T-cell (primary cell): ENCODE measurements around the gene MON1B. TPM values are rescaled to one million over a fixed set of nuclear protein-coding genes. Genes with fewer than 3 reads are reported as not detected.
"Not testable (repeated sequence)": the region's sequence is repeated elsewhere in the genome, so short reads cannot be mapped to it uniquely, and the experiment has no call there.

Experiments
- ATAC-seq, 4 experiments: fragments of 200-7000 bp in 3 of 4; fragments of 150-1000 bp in 1 of 4; cut with Tn5 transposase; replicated peaks in 1 of 4; 1 replicate in 3 of 4; 2 replicates in 1 of 4; pipeline ENCODE4 v1.10.0; 2021; ENCODE audit warnings: moderate library complexity in 3 of 4, mild to moderate bottlenecking in 2 of 4, moderate number of reproducible peaks in 1 of 4
- CTCF ChIA-PET, 2 donors: fragments of 300-600 bp; sonication (Branson Sonifier 250); formaldehyde crosslinking; loops; one replicate each; lab custom pipeline; 2022; ENCODE audit warnings: antibody characterized with exemption in 2 of 2; lab: Charles Lee
- POLR2A ChIA-PET, 2 donors: fragments of 300-600 bp; sonication (Branson Sonifier 250); formaldehyde crosslinking; loops; one replicate each; lab custom pipeline; 2022; ENCODE audit warnings: antibody characterized with exemption in 2 of 2; lab: Charles Lee
- DNase-seq, 35 experiments: peaks; one replicate each; pipeline versions ENCODE4 v3.0.0 to v3.0.0-alpha.2; 2013 to 2023
- H3K27ac ChIP-seq: one replicate; pipeline ENCODE4 v1.5.1; 2013; ENCODE audit warnings: low read length
- H3K27me3 ChIP-seq, 2 experiments: replicated peaks in 1 of 2; 1 replicate in 1 of 2; 2 replicates in 1 of 2; pipeline versions ENCODE4 v1.6.1 to v1.7.0; 2013; ENCODE audit warnings: low read length in 1 of 2, mixed read lengths in 1 of 2; ENCODE audit not compliant: control insufficient read depth in 2 of 2, insufficient read depth in 2 of 2; ENCODE audit errors: extremely low read depth in 1 of 2
- H3K36me3 ChIP-seq, 2 donors: 1 replicate in 1 of 2; 2 replicates in 1 of 2; pipeline versions ENCODE4 v1.6.1 to v1.7.0; 2013; ENCODE audit warnings: low read length in 1 of 2; ENCODE audit not compliant: control insufficient read depth in 2 of 2, insufficient read depth in 1 of 2; ENCODE audit errors: extremely low read depth in 1 of 2
- H3K4me1 ChIP-seq, 2 experiments: 1 replicate in 1 of 2; 2 replicates in 1 of 2; pipeline versions ENCODE4 v1.6.1 to v1.7.0; 2013; ENCODE audit warnings: low read length in 2 of 2, mixed read lengths in 1 of 2; ENCODE audit not compliant: insufficient read depth in 2 of 2, control insufficient read depth in 1 of 2; ENCODE audit errors: extremely low read depth in 1 of 2
- H3K4me3 ChIP-seq, 2 donors: 1 replicate in 1 of 2; 2 replicates in 1 of 2; pipeline versions ENCODE4 v1.5.1 to v1.7.0; 2013; ENCODE audit warnings: mild to moderate bottlenecking in 2 of 2, low read length in 1 of 2, moderate library complexity in 1 of 2; ENCODE audit not compliant: control insufficient read depth in 1 of 2; ENCODE audit errors: extremely low read depth in 1 of 2
- H3K9me3 ChIP-seq: 2 replicates; pipeline ENCODE4 v1.7.0; 2013
- H3K27ac Mint-ChIP-seq, 2 donors: one replicate each; pipeline ENCODE4 v1.8.0; 2020 to 2021; ENCODE audit warnings: mild to moderate bottlenecking in 2 of 2, mixed read lengths in 2 of 2
- H3K27me3 Mint-ChIP-seq, 2 donors: one replicate each; pipeline ENCODE4 v1.8.0; 2021 to 2022; ENCODE audit warnings: mixed read lengths in 2 of 2
- H3K36me3 Mint-ChIP-seq: one replicate; pipeline ENCODE4 v1.8.0; 2021; ENCODE audit warnings: mixed read lengths
- H3K4me1 Mint-ChIP-seq, 3 donors: one replicate each; pipeline ENCODE4 v1.8.0; 2020 to 2022; ENCODE audit warnings: mixed read lengths in 3 of 3, mild to moderate bottlenecking in 1 of 3
- H3K4me3 Mint-ChIP-seq, 3 donors: one replicate each; pipeline ENCODE4 v1.8.0; 2020 to 2022; ENCODE audit warnings: mild to moderate bottlenecking in 3 of 3, mixed read lengths in 3 of 3, moderate library complexity in 3 of 3
- H3K9me3 Mint-ChIP-seq, 3 donors: one replicate each; pipeline ENCODE4 v1.8.0; 2020 to 2022; ENCODE audit warnings: mixed read lengths in 3 of 3
- WGBS: methylation state at CpG from one replicate; pipeline ENCODE4 v1.1.5; 2013; ENCODE audit warnings: missing lambda C conversion rate; ENCODE audit not compliant: insufficient coverage; 5-methylcytosine and 5-hydroxymethylcytosine counted together
- total RNA-seq, 35 experiments: library from RNA in 6 of 35; stranded (reverse) in 6 of 35; fragments of 120-200 nt in 1 of 35; gene quantifications; one replicate each; pipeline versions ENCODE4 v1.2.1 to v1.2.4 and lab custom pipeline; 2013 to 2026

Gene MON1B
- total RNA-seq, 5 donors from 2014 or later (not counting 1 experiment from before 2014, with no cell fraction given) = 60.8 to 91.8 (median 81.9) TPM

- 38% methylated on average over 2 of the region's 3 CpGs for WGBS
- CTCF ChIA-PET = interaction anchor here (0.6 to 1.7 kb wide), 5 partner anchors 8 to 353 kb away, joined by 3 to 6 read pairs (median 4); no protein-coding TSS in a partner anchor
- Histone ChIP-seq H3K27me3 (peaks cover 0 to 17% of the 10 kb centered on the region in 2 experiments), H3K36me3 (no peaks in the 10 kb centered on the region), H3K4me1 (peaks cover 0 to 4% of the 10 kb centered on the region in 2 experiments), H3K9me3 (no peaks in the 10 kb centered on the region), H3K27ac (no peak overlapping the region), H3K4me3 (no peak overlapping the region)
- H3K27ac Mint-ChIP-seq = no peak overlapping the region
- ATAC-seq (no peak), DNase-seq (no peak)
- H3K4me1 Mint-ChIP-seq = peaks cover under 1 to 2% (median under 1%) of the 10 kb centered on the region in 3 donors
- no peaks in the 10 kb centered on the region for H3K9me3 Mint-ChIP-seq
- peaks cover 13 to 31% of the 10 kb centered on the region in 2 donors for H3K27me3 Mint-ChIP-seq
- POLR2A ChIA-PET = no interaction called here
- no peak overlapping the region for H3K4me3 Mint-ChIP-seq
- no peaks in the 10 kb centered on the region for H3K36me3 Mint-ChIP-seq
Observed at GRCh38 chr16:77231047-77231446, 40.1 kb downstream of the MON1B start.

- 92% methylated on average over 4 of the region's 9 CpGs for WGBS
- Mint-ChIP-seq H3K27me3 (peaks cover 18 to 32% of the 10 kb centered on the region in 2 donors), H3K4me1 (peaks cover 4 to 6% (median 4%) of the 10 kb centered on the region in 3 donors), H3K36me3 (no peaks in the 10 kb centered on the region), H3K27ac (no peak overlapping the region), H3K4me3 (no peak overlapping the region), H3K9me3 (no peaks in the 10 kb centered on the region)
- no peak for DNase-seq
- CTCF ChIA-PET = interaction anchor here (1.3 to 5.1 kb wide), 2 partner anchors 350 kb away, joined by 4 to 46 read pairs; no protein-coding TSS in a partner anchor
- POLR2A ChIA-PET = no interaction called here
- Histone ChIP-seq H3K9me3 (no peaks in the 10 kb centered on the region), H3K27ac (no peak overlapping the region), H3K4me3 (no peak overlapping the region), H3K27me3 (peaks cover 0 to 20% of the 10 kb centered on the region in 2 experiments), H3K4me1 (peaks cover 2 to 7% of the 10 kb centered on the region in 2 experiments), H3K36me3 (no peaks in the 10 kb centered on the region)
- no peak for ATAC-seq
Observed at GRCh38 chr16:77233799-77234519, 43.0 kb downstream of the MON1B start.

GRCh38 chr16:77234611-77235010 is 43.6 kb downstream of the MON1B start:
- H3K9me3 Mint-ChIP-seq = no peaks in the 10 kb centered on the region
- Histone ChIP-seq H3K4me1 (peaks cover 2 to 7% of the 10 kb centered on the region in 2 experiments), H3K9me3 (no peaks in the 10 kb centered on the region), H3K27ac (no peak overlapping the region), H3K27me3 (peaks cover 0 to 20% of the 10 kb centered on the region in 2 experiments), H3K4me3 (no peak overlapping the region), H3K36me3 (no peaks in the 10 kb centered on the region)
- WGBS = 20% methylated on average over 5 of the region's 11 CpGs
- ATAC-seq (no peak), DNase-seq (no peak)
- H3K27me3 Mint-ChIP-seq = peaks cover 18 to 32% of the 10 kb centered on the region in 2 donors
- no peaks in the 10 kb centered on the region for H3K36me3 Mint-ChIP-seq
- ChIA-PET CTCF (interaction anchor here (0.6 to 5.1 kb wide), 4 partner anchors 56 to 349 kb away, joined by 3 to 46 read pairs (median 4); no protein-coding TSS in a partner anchor), POLR2A (no interaction called here)
- no peak overlapping the region for H3K4me3 Mint-ChIP-seq
- H3K4me1 Mint-ChIP-seq = peaks cover 4 to 6% (median 4%) of the 10 kb centered on the region in 3 donors
- no peak overlapping the region for H3K27ac Mint-ChIP-seq

GRCh38 chr16:77236063-77236511 is 45.1 kb downstream of the MON1B start:
- no peaks in the 10 kb centered on the region for H3K9me3 ChIP-seq
- H3K36me3 ChIP-seq = no peaks in the 10 kb centered on the region
- DNase-seq (peak; percentile 70 to 93 (median 83)), ATAC-seq (peak; percentile 97 to 100 (median 98))
- no peak overlapping the region for H3K27ac ChIP-seq
- ChIA-PET CTCF (interaction anchor here (0.7 to 5.1 kb wide), 4 partner anchors 42 to 348 kb away, joined by 3 to 46 read pairs (median 12); no protein-coding TSS in a partner anchor), POLR2A (no interaction called here)
- Mint-ChIP-seq H3K36me3 (no peaks in the 10 kb centered on the region), H3K4me3 (peak overlapping the region; percentile 50 to 61 (median 54)), H3K9me3 (no peaks in the 10 kb centered on the region), H3K27ac (no peak overlapping the region), H3K27me3 (peaks cover 14 to 24% of the 10 kb centered on the region in 2 donors), H3K4me1 (peaks cover 4 to 6% (median 4%) of the 10 kb centered on the region in 3 donors)
- H3K4me1 ChIP-seq = peaks cover 2 to 7% of the 10 kb centered on the region in 2 experiments
- 1% methylated on average over 20 of the region's 21 CpGs for WGBS
- H3K4me3 ChIP-seq = peak overlapping the region; percentile 11 to 44
- peaks cover 0 to 20% of the 10 kb centered on the region in 2 experiments for H3K27me3 ChIP-seq

- H3K36me3 ChIP-seq = no peaks in the 10 kb centered on the region
- no peak overlapping the region for H3K4me3 ChIP-seq
- peaks cover 2 to 7% of the 10 kb centered on the region in 2 experiments for H3K4me1 ChIP-seq
- Mint-ChIP-seq H3K27me3 (peaks cover 14 to 19% of the 10 kb centered on the region in 2 donors), H3K36me3 (no peaks in the 10 kb centered on the region), H3K4me3 (no peak overlapping the region), H3K4me1 (peaks cover 4 to 6% (median 4%) of the 10 kb centered on the region in 3 donors), H3K27ac (no peak overlapping the region), H3K9me3 (no peaks in the 10 kb centered on the region)
- no peak overlapping the region for H3K27ac ChIP-seq
- H3K27me3 ChIP-seq = peaks cover 0 to 17% of the 10 kb centered on the region in 2 experiments
- 82% methylated on average over 3 of the region's 5 CpGs for WGBS
- no peaks in the 10 kb centered on the region for H3K9me3 ChIP-seq
- ChIA-PET POLR2A (no interaction called here), CTCF (interaction anchor here in 1 of 2 donors (1.1 kb wide), 1 partner anchor 345 kb away, joined by 3 read pairs; no protein-coding TSS in a partner anchor)
- no peak for DNase-seq
- ATAC-seq = no peak
Observed at GRCh38 chr16:77238593-77238992, 47.6 kb downstream of the MON1B start.

- DNase-seq, H3K27ac Mint-ChIP-seq, CTCF ChIA-PET, ATAC-seq, H3K36me3 Mint-ChIP-seq, H3K27me3 Mint-ChIP-seq, H3K4me1 ChIP-seq, H3K36me3 ChIP-seq, POLR2A ChIA-PET, H3K9me3 ChIP-seq, H3K27ac ChIP-seq, H3K4me1 Mint-ChIP-seq, H3K4me3 Mint-ChIP-seq, H3K27me3 ChIP-seq, H3K4me3 ChIP-seq, H3K9me3 Mint-ChIP-seq: not testable (repeated sequence)
- WGBS = no CpG with 5 or more reads among the region's 5 CpGs
Observed at GRCh38 chr16:77242471-77242870, 51.5 kb downstream of the MON1B start.
